GM19193 (cell line): ENCODE results near the gene GCAT.
A peak's percentile ranks its signal among the peaks of the same experiment; 100 is the strongest.

Experiments used
- POLR2A ChIP-seq: IDR thresholded peaks from 4 replicates; pipeline ENCODE4 v1.6.1; 2011; ENCODE audit not compliant: insufficient read depth, insufficient read length; ENCODE audit errors: extremely low read depth

GCAT gene

GRCh38 chr22:37807410-37808293 is at the start of gene GCAT:
Gene GCAT (plus strand): TSS chr22:37807934. CDS start chr22:37807968, 34 bp downstream.
- TF ChIP-seq POLR2A: peak; percentile 58

GRCh38 chr22:37758694-37759093 is 49.0 kb upstream of the GCAT start:
- no peak for TF ChIP-seq POLR2A

DNA sequence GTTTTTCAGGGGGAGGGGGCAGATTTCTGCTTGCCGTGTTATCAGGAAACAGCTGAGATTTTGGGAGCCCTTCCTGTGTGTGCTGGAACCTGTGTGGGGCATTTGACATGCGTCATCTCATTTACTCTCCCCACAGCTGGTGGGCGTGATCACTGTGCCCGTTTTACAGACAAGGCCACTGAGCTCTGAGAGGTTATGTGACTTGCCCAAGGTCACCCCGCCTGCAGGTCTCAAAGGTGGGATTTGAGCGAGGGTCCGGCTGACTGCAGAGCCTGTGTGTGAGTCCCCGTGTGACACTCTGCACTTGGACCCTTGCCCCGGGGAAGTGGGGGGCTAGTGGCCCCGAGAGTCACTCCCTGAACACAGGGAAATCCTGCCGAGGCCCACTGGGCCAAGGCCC is 48.5 kb upstream of the GCAT start:
- TF ChIP-seq POLR2A: no peak

- TF ChIP-seq POLR2A: no peak
These were observed 47.6 kb upstream of the GCAT start for GRCh38 chr22:37760152-37760551.

DNA sequence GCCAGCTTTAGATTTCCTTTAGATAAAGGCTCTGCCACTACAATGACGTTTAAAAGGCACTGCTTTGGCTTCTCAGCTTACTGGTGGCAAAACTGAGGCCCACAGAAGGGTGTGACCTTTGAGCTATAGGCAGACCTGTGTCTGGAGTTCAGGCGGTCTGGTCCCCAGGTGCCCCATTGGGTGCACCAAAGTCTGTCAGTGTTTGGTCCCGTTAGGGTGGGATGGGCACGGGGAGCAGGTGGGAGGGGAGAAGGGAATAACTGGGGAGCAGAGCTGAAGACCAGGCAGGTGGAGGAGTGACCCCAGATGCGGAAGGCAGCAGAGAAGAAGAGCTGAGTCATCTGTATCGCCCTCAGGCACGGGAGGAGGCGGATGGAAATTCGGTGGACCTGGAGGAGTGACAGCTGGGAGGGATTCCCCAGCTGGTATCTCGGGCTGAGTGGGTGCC is 45.3 kb upstream of the GCAT start:
- TF ChIP-seq POLR2A: no peak

GRCh38 chr22:37763012-37763411 is 44.7 kb upstream of the GCAT start:
- no peak for TF ChIP-seq POLR2A

GRCh38 chr22:37763652-37764051 is 44.1 kb upstream of the GCAT start:
- no peak for TF ChIP-seq POLR2A

DNA sequence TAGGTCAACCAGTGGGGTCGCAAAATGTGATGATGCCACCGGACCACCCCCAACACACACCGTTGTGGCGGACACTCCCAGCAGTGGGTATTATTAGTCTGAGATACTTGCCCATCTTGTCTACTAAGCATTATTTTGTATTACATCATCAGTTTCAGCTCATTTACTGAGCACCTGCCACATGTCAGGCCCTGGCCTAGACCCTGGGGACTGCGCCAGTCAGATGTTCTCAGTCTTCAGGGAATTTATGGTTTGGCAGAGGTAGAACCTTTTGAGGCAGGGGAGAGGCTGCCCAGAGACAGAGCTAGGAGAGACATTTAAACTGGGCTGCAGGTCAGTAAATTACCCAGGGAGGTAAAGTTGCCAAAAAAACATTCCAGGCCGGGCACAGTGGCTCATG is 43.1 kb upstream of the GCAT start:
- no peak for TF ChIP-seq POLR2A

DNA sequence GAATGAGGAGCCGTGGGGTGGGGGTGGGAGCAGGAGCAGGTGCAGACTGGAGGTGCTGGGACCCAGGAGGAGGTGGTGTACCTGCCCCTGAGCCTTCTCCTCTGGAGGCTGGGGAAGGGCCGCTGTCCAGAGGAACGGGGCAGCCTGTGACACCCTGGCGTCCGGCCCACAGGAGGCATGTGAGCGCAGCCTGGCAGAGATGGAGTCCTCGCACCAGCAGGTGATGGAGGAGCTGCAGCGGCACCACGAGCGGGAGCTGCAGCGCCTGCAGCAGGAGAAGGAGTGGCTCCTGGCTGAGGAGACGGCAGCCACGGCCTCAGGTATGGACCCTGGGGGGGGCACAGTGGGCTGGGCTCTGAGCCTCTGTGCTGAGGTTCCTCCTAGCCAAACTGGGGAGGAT is 42.2 kb upstream of the GCAT start:
- TF ChIP-seq POLR2A: no peak

- TF ChIP-seq POLR2A: no peak
These were observed 41.7 kb upstream of the GCAT start for GRCh38 chr22:37765953-37766576.

DNA sequence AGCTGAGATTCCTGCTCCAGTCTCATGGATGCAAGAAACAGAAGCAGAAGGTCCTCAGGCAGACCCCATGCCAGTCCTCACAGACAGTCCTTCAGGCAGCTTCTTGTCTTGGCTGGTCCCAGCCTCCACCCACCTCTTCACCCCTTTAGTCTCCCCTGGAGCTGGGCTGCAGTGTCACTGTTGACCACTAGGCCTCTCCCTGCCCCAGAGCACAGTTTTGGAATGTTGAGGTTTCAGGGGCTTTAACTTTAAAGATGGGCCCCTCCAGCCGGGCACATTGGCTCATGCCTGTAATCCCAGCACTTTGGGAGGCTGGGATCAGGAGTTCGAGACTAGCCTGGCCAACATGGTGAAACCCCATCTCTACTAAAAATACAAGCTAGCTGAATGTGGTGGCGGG is 39.5 kb upstream of the GCAT start:
- no peak for TF ChIP-seq POLR2A

GRCh38 chr22:37769056-37769455 is 38.7 kb upstream of the GCAT start:
- no peak for TF ChIP-seq POLR2A

GRCh38 chr22:37771081-37771480 is 36.7 kb upstream of the GCAT start:
- TF ChIP-seq POLR2A: no peak

DNA sequence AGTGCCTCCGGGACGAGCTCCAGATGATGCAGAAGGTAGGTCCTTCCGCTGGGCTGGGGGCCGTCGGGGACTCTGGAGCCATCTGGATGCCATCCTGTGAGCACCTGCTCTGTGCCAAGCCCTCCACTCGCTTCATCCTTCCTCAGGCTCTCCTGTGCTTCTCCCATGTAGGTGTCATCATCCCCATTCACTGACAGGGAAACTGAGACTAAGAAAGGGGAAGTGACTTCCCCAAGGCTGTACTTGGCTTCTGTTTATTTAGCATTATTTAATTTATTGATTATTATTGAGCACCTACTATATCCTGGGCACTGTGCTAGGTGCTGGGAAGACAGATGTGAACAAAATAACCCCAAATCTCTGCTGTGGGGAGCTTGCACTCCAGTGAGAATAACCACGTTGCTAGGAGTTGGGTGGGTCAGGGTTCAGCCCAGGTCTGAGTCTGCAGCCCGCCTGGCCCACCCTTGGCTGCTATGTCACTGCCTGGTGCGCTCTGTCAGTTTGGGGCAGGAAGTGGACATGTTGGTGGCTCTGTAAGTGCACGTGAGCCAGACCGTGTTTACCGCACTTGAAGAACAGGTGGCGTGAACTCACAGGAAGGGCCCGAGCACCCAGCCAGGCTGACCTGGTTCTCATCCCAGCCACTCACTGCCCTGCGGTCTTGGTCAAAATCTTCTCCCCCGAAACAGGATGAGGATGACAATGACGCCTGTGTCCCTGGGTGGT is 35.9 kb upstream of the GCAT start:
- no peak for TF ChIP-seq POLR2A

DNA sequence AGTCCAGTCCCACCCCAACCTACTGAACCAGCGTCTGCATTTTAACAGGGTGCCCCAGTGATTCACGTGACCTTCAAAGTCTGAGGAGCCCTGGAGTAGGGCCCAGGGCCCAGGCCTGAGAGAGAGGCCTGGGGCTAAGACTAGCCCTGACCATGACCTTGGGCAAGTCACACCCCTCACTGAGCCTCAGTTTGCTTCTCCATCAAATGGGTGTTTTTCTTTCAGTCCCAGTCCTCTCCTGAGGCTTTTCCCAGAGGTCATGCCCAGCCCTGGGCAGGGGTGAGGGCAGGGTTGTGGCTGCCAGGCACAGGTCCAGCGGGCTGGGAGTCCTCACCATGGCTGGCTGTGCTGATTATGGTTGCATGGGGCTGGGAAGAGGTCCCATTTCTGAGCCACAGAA is 33.0 kb upstream of the GCAT start:
- TF ChIP-seq POLR2A: no peak
